ACC112 (cell line): ENCODE results near the gene IRF2BP2.

Experiments used
- H2AFZ ChIP-seq: fragments of 200-600 bp; sonication (generic); one replicate; pipeline ENCODE4 v1.6.0; 2017; ENCODE audit warnings: antibody characterized with exemption, low read length; ENCODE audit not compliant: unreplicated experiment
- H3K27ac ChIP-seq: fragments of 200-600 bp; sonication (generic); 2 replicates; pipeline ENCODE4 v1.5.1; 2014; ENCODE audit warnings: low read depth, mild to moderate bottlenecking, antibody characterized with exemption, low read length, moderate library complexity
- H3K27me3 ChIP-seq: fragments of 200-600 bp; sonication (generic); 2 replicates; pipeline ENCODE4 v1.6.1; 2014; ENCODE audit warnings: mild to moderate bottlenecking, antibody characterized with exemption, low read length, moderate library complexity, mixed read lengths; ENCODE audit not compliant: insufficient read depth
- H3K36me3 ChIP-seq: fragments of 200-600 bp; sonication (generic); 2 replicates; pipeline ENCODE4 v1.6.1; 2016; ENCODE audit warnings: mild to moderate bottlenecking, antibody characterized with exemption, low read length, moderate library complexity, mixed read lengths; ENCODE audit not compliant: insufficient read depth
- H3K4me1 ChIP-seq: fragments of 200-600 bp; sonication (generic); one replicate; pipeline ENCODE4 v1.6.1; 2016; ENCODE audit warnings: low read length, mixed read lengths; ENCODE audit not compliant: insufficient read depth, unreplicated experiment, control insufficient read depth
- H3K4me3 ChIP-seq: fragments of 200-600 bp; sonication (generic); 2 replicates; pipeline ENCODE4 v1.5.1; 2014; ENCODE audit warnings: mild to moderate bottlenecking, low read depth, low read length
- H3K79me2 ChIP-seq: fragments of 200-600 bp; sonication (generic); one replicate; pipeline ENCODE4 v1.6.0; 2016; ENCODE audit warnings: low read length; ENCODE audit not compliant: control insufficient read depth, unreplicated experiment, insufficient read depth

IRF2BP2 gene

DNA sequence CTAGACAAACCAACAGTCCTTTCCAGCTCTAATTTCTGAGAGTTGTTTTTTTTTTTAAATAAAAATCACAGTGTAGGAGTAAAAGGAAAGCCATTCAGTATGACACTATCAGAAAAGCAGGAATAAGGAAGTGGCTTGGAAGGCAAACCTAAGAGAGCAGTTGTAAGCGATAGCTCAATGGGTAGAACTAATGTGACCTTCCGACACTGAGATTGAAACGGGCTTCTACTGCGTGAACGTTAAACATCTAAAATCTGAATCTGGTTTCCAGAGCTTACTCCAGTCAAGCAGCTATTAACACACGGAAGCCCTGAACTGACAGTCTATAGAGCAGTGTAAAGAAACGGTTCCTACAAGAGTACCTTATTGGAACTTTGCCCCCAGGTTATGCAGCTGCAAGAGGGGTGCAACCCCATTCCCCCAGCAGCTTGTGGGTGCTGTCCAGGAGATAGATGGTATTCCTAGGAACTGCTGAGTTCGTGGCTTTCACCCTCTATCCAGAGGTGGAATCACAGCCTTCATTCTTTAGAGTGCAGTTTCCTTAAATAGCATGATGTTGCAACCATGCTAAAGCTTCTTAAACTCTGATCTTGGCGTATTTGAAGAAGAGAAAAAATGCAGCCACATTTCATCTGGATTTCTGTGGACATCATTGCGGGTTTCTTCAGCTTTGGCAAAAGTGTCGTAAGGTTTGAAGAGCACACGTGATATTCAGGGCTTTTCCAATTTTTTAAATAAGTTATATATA, 3.3 kb upstream of the IRF2BP2 start:
- peaks cover 14% of the 10 kb centered on the region for H3K79me2 ChIP-seq
- H3K36me3 ChIP-seq = no peaks in the 10 kb centered on the region
- peaks cover 63% of the 10 kb centered on the region for H3K4me1 ChIP-seq
- H3K4me3 ChIP-seq = peak overlapping the region; percentile 55
- no peaks in the 10 kb centered on the region for H3K27me3 ChIP-seq
- peak overlapping the region; percentile 98 for H3K27ac ChIP-seq
- H2AFZ ChIP-seq = no peak overlapping the region

DNA sequence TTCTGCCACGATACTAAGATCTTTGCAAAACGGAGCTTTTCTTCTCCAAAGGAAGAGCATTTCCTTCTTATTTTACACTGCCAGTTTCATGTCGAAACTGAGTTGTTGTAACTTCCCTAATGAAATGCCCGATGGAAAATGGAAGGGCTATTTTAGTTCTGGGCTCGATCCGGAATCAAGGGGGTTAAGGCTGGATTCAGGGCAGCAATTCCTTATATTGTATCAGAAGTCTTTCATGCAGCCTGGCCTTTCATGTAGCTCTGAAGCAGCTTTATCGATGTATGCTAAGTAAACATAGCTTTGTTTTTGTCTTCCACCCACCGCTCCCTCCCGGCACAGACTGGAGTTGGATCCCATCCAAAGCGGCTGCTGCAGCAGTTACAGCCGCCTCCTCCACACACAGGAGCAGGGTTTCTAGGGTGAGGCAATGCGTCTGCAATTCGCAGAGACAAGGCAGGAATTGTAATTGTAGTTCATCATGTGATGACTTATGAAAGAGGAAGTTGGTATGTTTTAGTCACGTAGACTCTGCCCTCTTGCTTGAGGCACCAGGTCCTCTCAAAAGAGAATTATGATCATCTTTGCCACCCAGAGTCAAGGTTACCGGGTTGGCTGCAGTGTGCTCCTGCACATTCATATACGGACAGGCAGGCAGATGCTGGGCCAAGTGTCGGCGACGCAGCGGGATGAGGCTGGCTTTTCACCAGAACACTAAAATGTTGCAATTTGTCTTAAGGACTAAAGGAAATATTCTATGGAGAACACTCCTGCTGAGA, 2.6 kb upstream of the IRF2BP2 start:
- peaks cover 5% of the 10 kb centered on the region for H3K36me3 ChIP-seq
- H3K27ac ChIP-seq = peak overlapping the region; percentile 98
- H3K27me3 ChIP-seq = no peaks in the 10 kb centered on the region
- H3K4me3 ChIP-seq = peak overlapping the region; percentile 86
- H3K79me2 ChIP-seq = peaks cover 22% of the 10 kb centered on the region
- H3K4me1 ChIP-seq = peaks cover 55% of the 10 kb centered on the region
- no peak overlapping the region for H2AFZ ChIP-seq

DNA sequence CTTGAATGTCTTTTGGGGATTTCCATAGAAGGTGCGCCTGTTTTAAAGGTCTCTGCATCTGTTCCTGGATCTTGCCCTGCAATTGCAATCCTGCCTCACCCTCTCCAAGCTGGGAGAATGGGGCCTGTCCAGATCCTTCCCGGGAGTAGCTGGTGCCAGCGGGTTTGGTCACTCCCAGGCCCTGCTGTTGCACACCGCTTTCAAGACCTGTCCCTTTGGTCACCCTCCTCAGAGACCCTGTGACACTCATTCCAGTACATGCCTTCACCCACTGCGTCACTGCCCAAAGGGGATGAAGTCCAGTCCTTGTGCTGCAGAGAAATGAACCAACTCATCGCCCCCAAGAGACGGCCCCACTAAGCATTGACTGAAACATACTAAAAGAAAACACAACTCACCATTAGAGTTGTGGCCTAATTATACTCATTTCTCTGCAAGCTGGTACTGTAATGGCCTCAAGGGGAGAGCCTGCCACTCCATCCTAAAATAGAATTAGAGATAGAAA, 1.9 kb upstream of the IRF2BP2 start:
- Histone ChIP-seq H3K4me3 (peak overlapping the region; percentile 86), H3K36me3 (peaks cover 11% of the 10 kb centered on the region), H2AFZ (no peak overlapping the region), H3K27me3 (no peaks in the 10 kb centered on the region), H3K27ac (peak overlapping the region; percentile 98), H3K79me2 (peaks cover 28% of the 10 kb centered on the region), H3K4me1 (peaks cover 49% of the 10 kb centered on the region)

GRCh38 chr1:234611225-234611846, 1.4 kb upstream of the IRF2BP2 start:
- H2AFZ ChIP-seq = no peak overlapping the region
- H3K36me3 ChIP-seq = peaks cover 17% of the 10 kb centered on the region
- peaks cover 43% of the 10 kb centered on the region for H3K4me1 ChIP-seq
- H3K27ac ChIP-seq = peak overlapping the region; percentile 98
- peak overlapping the region; percentile 86 for H3K4me3 ChIP-seq
- no peaks in the 10 kb centered on the region for H3K27me3 ChIP-seq
- H3K79me2 ChIP-seq = peaks cover 34% of the 10 kb centered on the region

DNA sequence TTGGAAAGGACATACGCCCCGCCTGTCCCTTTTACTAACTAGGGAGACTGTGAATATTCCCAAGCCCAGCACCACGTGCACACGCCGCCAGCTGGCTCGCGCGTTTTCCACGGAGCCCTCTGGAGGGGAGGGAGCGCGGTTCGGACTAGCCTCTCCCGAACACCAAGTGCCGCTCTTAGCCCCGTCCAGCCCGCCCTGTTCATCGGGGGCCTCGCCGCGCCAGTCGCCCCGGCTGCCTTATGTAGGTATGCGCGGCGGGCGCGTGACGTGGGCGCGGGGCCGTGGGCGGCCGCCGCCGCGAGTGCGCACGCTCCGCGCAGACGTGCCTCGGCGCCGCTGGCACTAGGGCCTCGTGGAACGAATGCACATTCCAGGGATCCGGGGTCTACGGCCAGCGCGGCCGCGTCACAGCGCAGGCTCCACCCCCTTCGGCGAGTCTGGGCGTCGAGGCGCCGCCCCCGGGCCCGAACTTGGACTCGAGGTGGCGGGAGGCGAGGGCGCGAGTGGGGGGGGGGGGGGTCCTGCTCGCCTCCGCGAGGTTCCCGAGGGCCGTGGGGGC, 767 bp upstream of the IRF2BP2 start:
- H3K27ac ChIP-seq = peak overlapping the region; percentile 98
- no peaks in the 10 kb centered on the region for H3K27me3 ChIP-seq
- H3K79me2 ChIP-seq = peaks cover 40% of the 10 kb centered on the region
- no peak overlapping the region for H2AFZ ChIP-seq
- H3K36me3 ChIP-seq = peaks cover 23% of the 10 kb centered on the region
- H3K4me1 ChIP-seq = peaks cover 41% of the 10 kb centered on the region
- H3K4me3 ChIP-seq = peak overlapping the region; percentile 86

DNA sequence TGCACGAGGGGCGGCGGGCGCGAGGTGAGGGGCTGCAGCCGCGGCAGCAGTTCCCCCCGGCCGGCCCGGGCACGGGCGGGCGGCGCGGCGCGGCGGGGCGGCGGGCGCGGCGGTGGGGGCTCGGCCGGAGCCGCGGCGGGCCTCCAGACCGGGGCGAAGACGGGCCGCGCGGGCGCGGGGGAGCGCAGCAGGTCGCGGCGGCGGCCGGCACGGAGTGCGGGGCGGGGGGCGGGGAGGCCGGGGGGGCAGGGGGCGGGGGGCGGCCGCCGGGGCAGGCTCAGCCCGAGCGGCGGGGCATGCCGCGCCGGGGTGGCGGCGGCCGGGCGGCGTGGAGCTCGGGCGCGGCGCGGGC, 311 bp downstream of the IRF2BP2 start:
- Histone ChIP-seq H3K4me3 (peak overlapping the region; percentile 86), H3K4me1 (peaks cover 34% of the 10 kb centered on the region), H3K27me3 (no peaks in the 10 kb centered on the region), H3K79me2 (peaks cover 51% of the 10 kb centered on the region), H3K27ac (peak overlapping the region; percentile 98), H2AFZ (no peak overlapping the region), H3K36me3 (peaks cover 33% of the 10 kb centered on the region)

DNA sequence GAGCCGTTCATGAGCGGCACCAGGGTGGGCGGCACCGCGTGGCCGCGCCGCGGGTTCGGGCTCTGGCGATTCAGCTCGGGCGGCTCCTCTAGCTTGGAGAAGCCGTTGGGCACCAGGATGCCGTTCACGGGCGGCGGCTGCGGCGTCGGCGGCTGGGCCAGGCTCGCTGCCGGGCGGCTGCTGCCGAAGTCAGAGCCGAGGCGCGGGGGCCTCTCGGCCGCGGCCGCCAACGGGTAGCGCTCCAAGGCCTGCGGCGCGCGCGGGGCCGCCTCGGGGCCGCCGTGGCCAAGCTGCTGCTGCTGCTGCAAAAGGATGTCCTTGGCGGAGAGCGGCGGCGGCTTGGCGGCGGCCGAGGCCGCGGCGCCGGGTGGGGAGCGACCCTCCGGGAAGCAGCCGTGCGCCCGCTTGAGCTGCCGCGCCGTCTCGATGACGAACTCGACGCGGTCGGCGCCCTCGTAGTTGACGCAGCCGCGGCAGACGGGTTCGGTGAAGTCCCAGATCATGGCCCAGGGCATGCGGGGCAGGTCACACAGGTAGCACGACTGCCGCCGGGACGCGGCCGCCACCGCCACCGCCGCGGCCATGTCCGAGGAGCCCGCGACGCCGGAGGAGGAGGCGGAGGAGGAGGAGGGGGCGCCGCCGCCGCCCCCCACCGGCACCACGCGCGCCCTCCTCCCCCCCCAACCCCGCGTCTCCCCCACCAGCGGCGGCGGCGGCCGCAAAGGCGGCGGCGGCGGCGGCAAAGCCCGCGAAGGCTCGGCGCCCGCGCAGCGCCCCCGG, 877 bp downstream of the IRF2BP2 start:
- Histone ChIP-seq H3K27ac (peak overlapping the region; percentile 98), H3K27me3 (no peaks in the 10 kb centered on the region), H3K4me1 (peaks cover 28% of the 10 kb centered on the region), H3K36me3 (peaks cover 39% of the 10 kb centered on the region), H3K4me3 (peak overlapping the region; percentile 96), H2AFZ (no peak overlapping the region), H3K79me2 (peaks cover 56% of the 10 kb centered on the region)

GRCh38 chr1:234608025-234608910, 1.7 kb downstream of the IRF2BP2 start:
- H3K4me1 ChIP-seq = peaks cover 20% of the 10 kb centered on the region
- peaks cover 65% of the 10 kb centered on the region for H3K79me2 ChIP-seq

GRCh38 chr1:234607109-234608024, 2.6 kb downstream of the IRF2BP2 start:
- peak overlapping the region; percentile 98 for H3K27ac ChIP-seq
- H3K36me3 ChIP-seq = peaks cover 40% of the 10 kb centered on the region
- no peak overlapping the region for H2AFZ ChIP-seq
- H3K4me3 ChIP-seq = peak overlapping the region; percentile 96
- peaks cover 73% of the 10 kb centered on the region for H3K79me2 ChIP-seq
- peaks cover 17% of the 10 kb centered on the region for H3K4me1 ChIP-seq
- no peaks in the 10 kb centered on the region for H3K27me3 ChIP-seq

More at GRCh38 chr1:234608025-234608910, 1.7 kb downstream of the IRF2BP2 start:
- peak overlapping the region; percentile 98 for H3K27ac ChIP-seq
- H3K36me3 ChIP-seq = peaks cover 40% of the 10 kb centered on the region
- no peaks in the 10 kb centered on the region for H3K27me3 ChIP-seq
- H2AFZ ChIP-seq = no peak overlapping the region
- peak overlapping the region; percentile 96 for H3K4me3 ChIP-seq
